ENCODE data around the gene PHF20. TPM values are rescaled to one million over a fixed set of nuclear protein-coding genes. Genes with fewer than 3 reads are reported as not detected.
A peak's percentile ranks its signal among the peaks of the same experiment; 100 is the strongest.
"Not testable (repeated sequence)": the region's sequence is repeated elsewhere in the genome, so short reads cannot be mapped to it uniquely, and the experiment has no call there.

Gene PHF20
- total RNA-seq, 1 experiment from 2014 or later, result 24.1 TPM

DNA sequence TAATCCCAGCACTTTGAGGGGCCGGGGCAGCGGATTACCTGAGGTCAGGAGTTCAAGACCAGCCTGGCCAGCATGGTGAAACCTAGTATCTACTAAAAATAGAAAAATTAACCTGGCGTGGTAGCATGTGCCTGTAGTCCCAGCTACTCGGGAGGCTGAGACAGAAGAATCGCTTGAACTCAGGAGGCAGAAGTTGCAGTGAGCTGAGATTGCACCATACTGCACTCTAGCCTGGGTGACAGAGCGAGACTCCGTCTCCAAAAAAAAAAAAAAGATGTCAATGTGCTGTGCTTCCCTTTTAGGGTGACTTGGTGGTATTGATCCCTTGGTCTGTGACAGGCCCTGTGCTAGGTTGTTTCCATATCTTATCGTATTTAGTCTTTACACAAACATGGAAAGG is 79.8 kb downstream of the PHF20 start:
- H3K9me3 ChIP-seq (replicated peaks); H3K27ac ChIP-seq; H3K27me3 ChIP-seq (replicated peaks); H3K4me3 ChIP-seq; DNase-seq (ENCODE audit: low read depth in 1 of 2, low spot score in 2 of 2): not testable (repeated sequence)
- H3K36me3 ChIP-seq, result peaks cover 23% of the 10 kb centered on the region
- H3K4me1 ChIP-seq (replicated peaks), result peaks cover 17% of the 10 kb centered on the region

- no peak overlapping the region for H3K4me3 ChIP-seq
- no peaks in the 10 kb centered on the region for H3K27me3 ChIP-seq (replicated peaks)
- peaks cover 18% of the 10 kb centered on the region for H3K36me3 ChIP-seq
- no peak for DNase-seq (ENCODE audit: low read depth in 1 of 2, low spot score in 2 of 2)
- H3K27ac ChIP-seq, result no peak overlapping the region
- H3K9me3 ChIP-seq (replicated peaks), result no peaks in the 10 kb centered on the region
- H3K4me1 ChIP-seq (replicated peaks), result peaks cover 9% of the 10 kb centered on the region
These were observed 83.0 kb downstream of the PHF20 start for GRCh38 chr20:35854713-35855348.

GRCh38 chr20:35855641-35856040 is 83.8 kb downstream of the PHF20 start:
- H3K27ac ChIP-seq; H3K4me3 ChIP-seq; H3K4me1 ChIP-seq (replicated peaks); DNase-seq (ENCODE audit: low read depth in 1 of 2, low spot score in 2 of 2); H3K27me3 ChIP-seq (replicated peaks); H3K9me3 ChIP-seq (replicated peaks): not testable (repeated sequence)
- peaks cover 18% of the 10 kb centered on the region for H3K36me3 ChIP-seq

GRCh38 chr20:35856866-35857265 is 85.1 kb downstream of the PHF20 start:
- Histone ChIP-seq H3K27ac (no peak overlapping the region), H3K4me3 (no peak overlapping the region), H3K36me3 (peaks cover 18% of the 10 kb centered on the region), H3K9me3 (replicated peaks) (no peaks in the 10 kb centered on the region), H3K4me1 (replicated peaks) (peaks cover 9% of the 10 kb centered on the region), H3K27me3 (replicated peaks) (no peaks in the 10 kb centered on the region)
- no peak for DNase-seq (ENCODE audit: low read depth in 1 of 2, low spot score in 2 of 2)

- Histone ChIP-seq H3K4me3 (no peak overlapping the region), H3K4me1 (replicated peaks) (peaks cover 9% of the 10 kb centered on the region), H3K9me3 (replicated peaks) (no peaks in the 10 kb centered on the region), H3K36me3 (peaks cover 11% of the 10 kb centered on the region; the same call in 1 of the 2 replicates), H3K27me3 (replicated peaks) (no peaks in the 10 kb centered on the region), H3K27ac (no peak overlapping the region)
- no peak for DNase-seq (ENCODE audit: low read depth in 1 of 2, low spot score in 2 of 2)
These were observed 94.8 kb downstream of the PHF20 start for GRCh38 chr20:35866418-35867202.

DNA sequence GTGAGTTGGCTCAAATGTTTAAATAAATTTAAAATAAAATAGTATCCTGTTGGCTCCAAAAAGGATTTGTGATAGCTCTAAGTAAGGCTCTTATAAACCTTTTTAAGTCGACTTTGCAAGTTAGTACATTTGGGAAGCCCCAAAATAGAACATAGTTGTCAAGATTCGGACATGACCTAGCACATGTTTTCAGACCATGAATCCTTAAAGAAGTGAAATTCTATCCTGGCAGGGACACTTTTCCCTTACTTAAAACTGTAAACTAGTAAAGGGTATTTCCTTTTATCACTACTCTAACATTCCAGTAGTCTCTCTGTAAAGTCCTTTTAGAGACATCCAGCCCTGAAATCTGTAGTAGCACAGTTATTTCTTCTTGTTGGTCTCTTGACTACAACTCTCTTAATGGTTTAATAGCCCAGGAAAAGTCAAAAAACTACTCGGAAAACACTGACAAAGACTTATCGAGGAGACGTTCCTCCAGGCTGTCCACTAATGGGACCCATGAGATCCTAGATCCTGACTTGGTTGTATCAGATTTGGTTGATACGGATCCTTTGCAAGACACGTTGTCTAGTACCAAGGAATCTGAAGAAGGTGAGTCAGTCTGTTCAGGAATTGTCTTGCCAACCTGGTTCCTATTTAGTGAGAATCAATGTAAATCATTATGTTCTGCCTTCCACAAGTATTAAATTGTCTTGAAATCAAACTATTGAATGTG is 98.9 kb downstream of the PHF20 start:
- peak overlapping the region; percentile 21 for H3K4me3 ChIP-seq
- DNase-seq (ENCODE audit: low read depth in 1 of 2, low spot score in 2 of 2), result no peak

DNA sequence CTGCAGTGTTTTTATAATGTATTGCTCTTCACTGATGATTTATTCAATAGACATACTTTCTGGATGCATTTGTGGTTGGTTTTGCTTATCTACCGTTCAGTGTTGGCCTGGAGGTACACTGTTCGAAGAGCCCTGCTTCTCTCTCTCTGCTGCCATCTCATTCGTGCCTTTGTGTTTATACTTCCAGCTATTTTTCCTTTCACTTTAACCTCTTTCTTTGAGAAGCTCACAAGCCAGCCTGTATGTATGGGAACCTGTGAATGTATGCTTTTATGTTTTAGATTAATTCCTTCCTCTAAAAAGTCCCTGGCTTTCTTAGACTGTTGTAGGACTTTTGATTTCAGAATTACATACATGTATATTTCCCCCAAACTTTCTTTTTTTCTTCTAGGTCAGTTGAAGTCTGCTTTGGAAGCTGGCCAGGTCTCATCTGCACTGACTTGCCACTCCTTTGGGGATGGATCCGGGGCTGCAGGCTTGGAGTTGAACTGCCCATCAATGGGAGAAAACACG is 99.5 kb downstream of the PHF20 start:
- Histone ChIP-seq H3K27me3 (replicated peaks) (no peaks in the 10 kb centered on the region), H3K36me3 (peaks cover under 1% of the 10 kb centered on the region; the same call in 1 of the 2 replicates), H3K4me1 (replicated peaks) (peaks cover 33% of the 10 kb centered on the region), H3K27ac (peak overlapping the region; percentile 54), H3K9me3 (replicated peaks) (no peaks in the 10 kb centered on the region), H3K4me3 (peak overlapping the region; percentile 21)
- peak; percentile 60 to 83 for DNase-seq (ENCODE audit: low read depth in 1 of 2, low spot score in 2 of 2)

More for the DNA sequence above, 98.9 kb downstream of the PHF20 start:
- Histone ChIP-seq H3K27ac (peak overlapping the region; percentile 54), H3K9me3 (replicated peaks) (no peaks in the 10 kb centered on the region), H3K4me1 (replicated peaks) (peaks cover 26% of the 10 kb centered on the region), H3K36me3 (no peaks in the 10 kb centered on the region; the same call in 1 of the 2 replicates), H3K27me3 (replicated peaks) (no peaks in the 10 kb centered on the region)

DNA sequence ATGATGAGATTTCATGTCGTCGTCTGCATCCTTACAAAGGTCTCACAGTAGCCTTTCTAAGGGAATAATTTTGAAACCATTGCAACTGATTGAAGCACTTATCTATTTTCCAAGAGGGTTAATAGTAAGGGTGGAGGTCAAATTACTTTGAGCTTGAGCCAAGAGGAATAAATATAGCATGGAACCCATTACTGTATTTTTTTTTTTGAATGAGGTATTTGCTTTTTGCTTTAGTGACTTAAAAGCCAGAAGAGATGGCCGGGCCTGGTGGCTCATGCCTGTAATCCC is 104.2 kb downstream of the PHF20 start:
- DNase-seq (ENCODE audit: low read depth in 1 of 2, low spot score in 2 of 2), result no peak
- Histone ChIP-seq H3K27me3 (replicated peaks) (no peaks in the 10 kb centered on the region), H3K4me3 (no peak overlapping the region)

GRCh38 chr20:35877611-35878010 is 105.8 kb downstream of the PHF20 start:
- Histone ChIP-seq H3K27me3 (replicated peaks) (no peaks in the 10 kb centered on the region), H3K4me1 (replicated peaks) (peaks cover 42% of the 10 kb centered on the region), H3K4me3 (no peak overlapping the region), H3K36me3 (peaks cover 3% of the 10 kb centered on the region; the same call in 1 of the 2 replicates), H3K27ac (peak overlapping the region; percentile 15; the same call in 1 of the 2 replicates), H3K9me3 (replicated peaks) (no peaks in the 10 kb centered on the region)
- DNase-seq (ENCODE audit: low read depth in 1 of 2, low spot score in 2 of 2), result no peak

More for the DNA sequence above, 104.2 kb downstream of the PHF20 start:
- Histone ChIP-seq H3K27ac (peak overlapping the region; percentile 86), H3K36me3 (peaks cover 3% of the 10 kb centered on the region; the same call in 1 of the 2 replicates), H3K4me1 (replicated peaks) (peaks cover 39% of the 10 kb centered on the region), H3K9me3 (replicated peaks) (no peaks in the 10 kb centered on the region)

DNA sequence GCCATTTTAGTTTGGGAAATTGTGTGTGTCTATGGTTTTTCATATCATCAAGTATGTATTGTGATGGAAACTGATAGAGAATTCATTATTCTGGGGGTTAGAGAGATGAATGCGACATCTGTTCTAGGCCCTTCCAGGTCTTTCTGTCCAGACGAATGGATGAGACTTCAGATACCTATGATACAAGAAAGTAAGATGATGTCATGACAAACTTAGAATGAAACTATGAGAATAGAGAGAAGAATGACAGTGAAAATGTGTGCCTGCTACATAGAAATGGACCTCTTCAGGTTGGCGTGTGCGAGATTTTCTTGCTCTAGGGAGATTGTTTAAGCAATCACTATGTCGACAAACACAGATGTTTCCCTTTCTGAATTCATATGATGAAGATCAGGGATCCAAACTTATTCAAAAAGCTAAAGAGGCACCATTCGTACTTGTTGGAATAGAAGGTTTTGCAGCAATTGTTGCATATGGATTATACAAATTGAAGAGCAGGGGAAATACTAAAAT is 106.4 kb downstream of the PHF20 start:
- Histone ChIP-seq H3K27ac (peak overlapping the region; percentile 15), H3K4me3 (no peak overlapping the region), H3K36me3 (peaks cover 3% of the 10 kb centered on the region; the same call in 1 of the 2 replicates), H3K4me1 (replicated peaks) (peaks cover 48% of the 10 kb centered on the region), H3K9me3 (replicated peaks) (no peaks in the 10 kb centered on the region), H3K27me3 (replicated peaks) (no peaks in the 10 kb centered on the region)
- peak in 1 of 2 experiments; percentile 37 for DNase-seq (ENCODE audit: low read depth in 1 of 2, low spot score in 2 of 2)

GRCh38 chr20:35881676-35882075 is 109.9 kb downstream of the PHF20 start:
- Histone ChIP-seq H3K36me3 (no peaks in the 10 kb centered on the region), H3K4me1 (replicated peaks) (peaks cover 45% of the 10 kb centered on the region), H3K27me3 (replicated peaks) (no peaks in the 10 kb centered on the region), H3K9me3 (replicated peaks) (no peaks in the 10 kb centered on the region), H3K27ac (no peak overlapping the region; the same call in 1 of the 2 replicates), H3K4me3 (no peak overlapping the region)
- DNase-seq (ENCODE audit: low read depth in 1 of 2, low spot score in 2 of 2), result no peak

GRCh38 chr20:35882427-35883161 is 110.8 kb downstream of the PHF20 start:
- peak overlapping the region; percentile 98 for H3K27ac ChIP-seq
- H3K36me3 ChIP-seq; DNase-seq (ENCODE audit: low read depth in 1 of 2, low spot score in 2 of 2); H3K27me3 ChIP-seq (replicated peaks); H3K9me3 ChIP-seq (replicated peaks); H3K4me3 ChIP-seq: not testable (repeated sequence)
- H3K4me1 ChIP-seq (replicated peaks), result peaks cover 44% of the 10 kb centered on the region

DNA sequence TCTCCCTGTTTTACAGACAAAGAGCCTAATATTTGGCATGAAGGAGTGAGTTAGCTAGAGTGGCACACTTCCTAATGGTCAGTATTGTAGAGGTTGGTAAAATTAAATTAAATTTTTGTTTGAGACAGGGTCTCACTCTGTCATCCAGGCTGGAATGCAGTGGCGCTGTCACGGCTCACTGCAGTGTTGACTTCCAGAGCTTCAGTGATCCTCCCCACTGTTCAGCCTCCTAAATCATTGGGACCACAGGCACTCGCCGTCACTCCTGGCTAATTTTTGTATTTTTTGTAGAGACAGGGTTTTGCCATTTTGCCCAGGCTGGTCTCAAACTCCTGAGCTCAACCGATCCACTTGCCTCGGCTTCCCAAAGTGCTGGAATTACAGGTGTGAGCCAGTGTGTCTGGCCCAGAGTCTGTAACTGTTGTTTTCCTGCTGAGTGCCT is 111.5 kb downstream of the PHF20 start:
- H3K27ac ChIP-seq, result peak overlapping the region; percentile 98
- DNase-seq (ENCODE audit: low read depth in 1 of 2, low spot score in 2 of 2), result peak in 1 of 2 experiments; percentile 25
- no peaks in the 10 kb centered on the region for H3K9me3 ChIP-seq (replicated peaks)
- peaks cover 36% of the 10 kb centered on the region for H3K4me1 ChIP-seq (replicated peaks)
- H3K36me3 ChIP-seq, result no peaks in the 10 kb centered on the region
- no peak overlapping the region for H3K4me3 ChIP-seq
- no peaks in the 10 kb centered on the region for H3K27me3 ChIP-seq (replicated peaks)

All from SJSA1 (cell line).